Liver (tissue), 9 donors: ENCODE measurements around the gene ADAM8. TPM values are rescaled to one million over a fixed set of nuclear protein-coding genes. Genes with fewer than 3 reads are reported as not detected.
A peak's percentile ranks its signal among the peaks of the same experiment; 100 is the strongest.

Experiments
- DNase-seq: peaks from one replicate; pipeline ENCODE4 v3.0.0-alpha.2; 2017; ENCODE audit warnings: low spot score
- H3K27ac ChIP-seq, 2 donors: one replicate each; pipeline ENCODE4 v1.7.0; 2013; ENCODE audit warnings: inconsistent platforms in 2 of 2, low read length in 2 of 2, control low read depth in 1 of 2, low read depth in 1 of 2, mild to moderate bottlenecking in 1 of 2
- H3K27me3 ChIP-seq, 4 donors: one replicate each; pipeline versions ENCODE4 v1.6.1 to v1.7.0; 2013; ENCODE audit warnings: low read length in 3 of 4, inconsistent platforms in 1 of 4, mild to moderate bottlenecking in 1 of 4, moderate library complexity in 1 of 4; ENCODE audit not compliant: control insufficient read depth in 4 of 4, insufficient read depth in 4 of 4
- H3K36me3 ChIP-seq, 4 donors: one replicate each; pipeline versions ENCODE4 v1.6.1 to v1.7.0; 2013; ENCODE audit warnings: low read length in 3 of 4, mild to moderate bottlenecking in 3 of 4, low read depth in 1 of 4, moderate library complexity in 1 of 4; ENCODE audit not compliant: control insufficient read depth in 4 of 4, insufficient read depth in 3 of 4
- H3K4me1 ChIP-seq, 4 donors: one replicate each; pipeline versions ENCODE4 v1.6.1 to v1.7.0; 2013; ENCODE audit warnings: low read length in 3 of 4, mild to moderate bottlenecking in 3 of 4, moderate library complexity in 1 of 4; ENCODE audit not compliant: control insufficient read depth in 4 of 4, insufficient read depth in 4 of 4
- H3K4me3 ChIP-seq, 3 donors: one replicate each; pipeline versions ENCODE4 v1.6.1 to v1.7.0; 2013; ENCODE audit warnings: low read length in 3 of 3, control low read depth in 1 of 3, low read depth in 1 of 3, mild to moderate bottlenecking in 1 of 3
- H3K9ac ChIP-seq, 2 donors: one replicate each; pipeline ENCODE4 v1.7.0; 2013; ENCODE audit warnings: low read length in 2 of 2, mild to moderate bottlenecking in 2 of 2, moderate library complexity in 2 of 2, control low read depth in 1 of 2, low read depth in 1 of 2
- H3K9me3 ChIP-seq, 4 donors: one replicate each; pipeline versions ENCODE4 v1.6.1 to v1.7.0; 2013; ENCODE audit warnings: low read length in 3 of 4; ENCODE audit not compliant: control insufficient read depth in 4 of 4
- CTCF ChIP-seq: fragments of 150-350 bp; IDR thresholded peaks from 2 replicates; pipeline ENCODE4 v1.5.1; 2017; ENCODE audit warnings: improper control_type of control experiment, low read depth, low read length; ENCODE audit not compliant: missing input control
- FOXA2 ChIP-seq: IDR thresholded peaks from 2 replicates; pipeline ENCODE4 v1.6.1; 2016; ENCODE audit warnings: antibody characterized with exemption
- HNF4G ChIP-seq: IDR thresholded peaks from 2 replicates; pipeline ENCODE4 v1.6.1; 2016; ENCODE audit warnings: antibody characterized with exemption
- JUND ChIP-seq, 2 donors: IDR thresholded peaks; 2 replicates each; pipeline ENCODE4 v1.6.1; 2016; ENCODE audit warnings: antibody characterized with exemption in 2 of 2
- NR2F2 ChIP-seq: IDR thresholded peaks from 2 replicates; pipeline ENCODE4 v1.6.1; 2016; ENCODE audit warnings: antibody characterized with exemption
- RAD21 ChIP-seq, 2 donors: IDR thresholded peaks; 2 replicates each; pipeline ENCODE4 v1.6.1; 2016; ENCODE audit warnings: antibody characterized with exemption in 2 of 2, mild to moderate bottlenecking in 2 of 2
- REST ChIP-seq: IDR thresholded peaks from 2 replicates; pipeline ENCODE4 v1.6.1; 2016; ENCODE audit warnings: antibody characterized with exemption, mild to moderate bottlenecking
- RXRA ChIP-seq, 2 donors: IDR thresholded peaks; 2 replicates each; pipeline ENCODE4 v1.6.1; 2017 to 2018; ENCODE audit warnings: antibody characterized with exemption in 2 of 2, mild to moderate bottlenecking in 1 of 2
- SP1 ChIP-seq: IDR thresholded peaks from 2 replicates; pipeline ENCODE4 v1.6.1; 2018; ENCODE audit warnings: antibody characterized with exemption, mild to moderate bottlenecking
- TAF1 ChIP-seq: conservative IDR thresholded peaks from 2 replicates; pipeline ENCODE4 v1.6.1; 2016; ENCODE audit warnings: antibody characterized with exemption, mild to moderate bottlenecking
- YY1 ChIP-seq: IDR thresholded peaks from 2 replicates; pipeline ENCODE4 v1.6.1; 2016; ENCODE audit warnings: antibody characterized with exemption, mild to moderate bottlenecking
- WGBS: extraction: QIAGEN DNeasy Blood & Tissue Kit; methylation state at CpG from one replicate; pipeline ENCODE4 v1.1.7; 2013; 5-methylcytosine and 5-hydroxymethylcytosine counted together
- polyA plus RNA-seq, 2 donors: library from polyadenylated mRNA; stranded (reverse) in 1 of 2; unstranded in 1 of 2; fragments of 200-250 nt in 1 of 2; fragments of >200 nt in 1 of 2; fragmentation: Nextera tagmentation in 1 of 2; extraction: Ambion mirVana in 1 of 2; gene quantifications; one replicate each; pipeline versions ENCODE4 v1.2.1 to v1.2.3, GENCODE V29; 2013 to 2015
- total RNA-seq, 2 donors: library from RNA; depleted of rRNA; stranded (reverse); fragments of >200 nt; gene quantifications; one replicate each; pipeline ENCODE4 v1.2.3, GENCODE V29; 2014
- TF ChIP-seq, protein P1 (sequence below): IDR thresholded peaks from 2 replicates; pipeline ENCODE4 v1.6.1; 2016; ENCODE audit warnings: antibody characterized with exemption
- donor health status: healthy.
- donor health status: healthy.
- donor health status: healthy.
- donor health status: healthy.
- donor health status: healthy.

The ADAM8 gene
- total and polyA plus RNA-seq, 4 donors: 1.3 to 6.9 (median 3.7) TPM

- DNase-seq: no peak
- peaks cover 0 to 19% (median 6%) of the 10 kb centered on the region in 4 donors for H3K36me3 ChIP-seq
These were observed 980 bp downstream of the ADAM8 start for GRCh38 chr10:133275684-133276092.

GRCh38 chr10:133274751-133275683, 1.7 kb downstream of the ADAM8 start:
- Histone ChIP-seq H3K4me1 (peaks cover 12 to 30% (median 25%) of the 10 kb centered on the region in 4 donors), H3K9me3 (no peaks in the 10 kb centered on the region), H3K27me3 (no peaks in the 10 kb centered on the region), H3K27ac (peak overlapping the region; percentile 23 to 50), H3K9ac (peak overlapping the region in 1 of 2 donors; percentile 53), H3K36me3 (peaks cover 4 to 20% (median 7%) of the 10 kb centered on the region in 4 donors), H3K4me3 (no peak overlapping the region)
- TF ChIP-seq, protein P1, sequence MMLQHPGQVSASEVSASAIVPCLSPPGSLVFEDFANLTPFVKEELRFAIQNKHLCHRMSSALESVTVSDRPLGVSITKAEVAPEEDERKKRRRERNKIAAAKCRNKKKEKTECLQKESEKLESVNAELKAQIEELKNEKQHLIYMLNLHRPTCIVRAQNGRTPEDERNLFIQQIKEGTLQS: no peak
- no peak for TF ChIP-seq JUND (IDR thresholded peaks at IDR 0.05)
- TF ChIP-seq HNF4G: no peak
- TF ChIP-seq REST: no peak
- TF ChIP-seq TAF1: no peak
- TF ChIP-seq YY1: no peak
- TF ChIP-seq RXRA (IDR thresholded peaks at IDR 0.05): no peak
- TF ChIP-seq SP1: no peak
- TF ChIP-seq FOXA2: no peak
- no peak for TF ChIP-seq NR2F2
- DNase-seq: no peak
- 63% methylated on average over 26 of the region's 26 CpGs for WGBS

More at GRCh38 chr10:133275684-133276092, 980 bp downstream of the ADAM8 start:
- no peaks in the 10 kb centered on the region for H3K9me3 ChIP-seq
- H3K4me3 ChIP-seq: no peak overlapping the region
- WGBS: 54% methylated on average over 12 of the region's 12 CpGs
- H3K27ac ChIP-seq: peak overlapping the region; percentile 23 to 50
- peaks cover 12 to 36% (median 27%) of the 10 kb centered on the region in 4 donors for H3K4me1 ChIP-seq
- no peaks in the 10 kb centered on the region for H3K27me3 ChIP-seq
- TF ChIP-seq, protein P1: no peak
- TF ChIP-seq NR2F2 (no peak), REST (no peak), CTCF (no peak), RAD21 (IDR thresholded peaks at IDR 0.05) (no peak)
- peak overlapping the region in 1 of 2 donors; percentile 53 for H3K9ac ChIP-seq
